Gastrocnemius medialis (tissue), 4 donors: ENCODE measurements around the gene RRH. TPM values are rescaled to one million over a fixed set of nuclear protein-coding genes. Genes with fewer than 3 reads are reported as not detected.
"Not testable (repeated sequence)": the region's sequence is repeated elsewhere in the genome, so short reads cannot be mapped to it uniquely, and the experiment has no call there.

ENCODE experiments used
- ATAC-seq, 2 donors: fragments of 150-250 bp; one replicate each; pipeline ENCODE4 v1.9.1; 2016
- DNase-seq, 2 donors: peaks; one replicate each; pipeline ENCODE4 v3.0.0-alpha.2; 2019
- H3K27ac ChIP-seq, 4 donors: fragments of 200-600 bp; sonication (generic); 1 replicate in 1 of 4; 2 replicates in 3 of 4; pipeline ENCODE4 v1.5.1; 2016 to 2018; ENCODE audit warnings: mild to moderate bottlenecking in 2 of 4, moderate library complexity in 1 of 4
- H3K27me3 ChIP-seq, 3 donors: fragments of 200-600 bp; sonication (generic) in 2 of 3; 1 replicate in 1 of 3; 2 replicates in 2 of 3; pipeline versions ENCODE4 v1.5.1 to v1.6.0; 2016 to 2019; ENCODE audit warnings: mild to moderate bottlenecking in 1 of 3, moderate library complexity in 1 of 3
- H3K36me3 ChIP-seq, 2 donors: fragments of 200-600 bp; sonication (generic) in 1 of 2; one replicate each; pipeline ENCODE4 v1.5.1; 2017 to 2018
- H3K4me1 ChIP-seq, 2 donors: fragments of 200-600 bp; sonication (generic) in 1 of 2; one replicate each; pipeline ENCODE4 v1.5.1; 2016 to 2017; ENCODE audit warnings: mild to moderate bottlenecking in 2 of 2
- H3K4me3 ChIP-seq, 4 donors: fragments of 200-600 bp; sonication (generic) in 3 of 4; 1 replicate in 1 of 4; 2 replicates in 3 of 4; pipeline ENCODE4 v1.5.1; 2016 to 2019; ENCODE audit warnings: mild to moderate bottlenecking in 2 of 4
- H3K9me3 ChIP-seq, 3 donors: fragments of 200-600 bp; sonication (generic) in 2 of 3; 1 replicate in 1 of 3; 2 replicates in 2 of 3; pipeline ENCODE4 v1.5.1; 2016 to 2019
- CTCF ChIP-seq, 5 experiments: fragments of 450-650 bp in 3 of 5; fragments of 200-600 bp in 2 of 5; sonication (generic) in 2 of 5; IDR thresholded peaks in 4 of 5; conservative IDR thresholded peaks in 1 of 5; 1 replicate in 4 of 5; 2 replicates in 1 of 5; pipeline ENCODE4 v1.5.1; 2016 to 2019; ENCODE audit warnings: antibody characterized with exemption in 5 of 5, mild to moderate bottlenecking in 3 of 5, moderate library complexity in 3 of 5
- POLR2A ChIP-seq, 2 donors: fragments of 450-650 bp; IDR thresholded peaks; one replicate each; pipeline ENCODE4 v1.6.1; 2017; ENCODE audit warnings: antibody characterized with exemption in 2 of 2, mild to moderate bottlenecking in 2 of 2, moderate library complexity in 2 of 2
- in situ Hi-C, 4 donors: fragments of 200-750 bp; cut with MboI; loops; one replicate each; pipeline versions ENCODE4 v1.15.0 to v1.8.0; 2017; ENCODE audit warnings: low sequenced_read_pairs in 4 of 4
- intact Hi-C: fragments of 100-400 bp; cut with DNase I; formaldehyde crosslinking; loops from one replicate; pipeline ENCODE4 v1.15.1; 2023; ENCODE audit warnings: low total_unique reads
- total RNA-seq, 4 donors: library from RNA; depleted of rRNA; stranded (reverse); fragments of >200 nt; gene quantifications; one replicate each; pipeline versions ENCODE4 v1.1.0 to v1.2.3, GENCODE V29; 2016

The RRH gene
- total RNA-seq, 4 donors from 2014 or later = not detected

- no peaks in the 10 kb centered on the region for H3K36me3 ChIP-seq
- intact Hi-C loops = no loop called here
- in situ Hi-C loops = no loop called here
- no peak for TF ChIP-seq CTCF (IDR thresholded peaks at IDR 0.05 in 4 of 5, conservative IDR thresholded peaks at IDR 0.05 in 1 of 5)
- TF ChIP-seq POLR2A (IDR thresholded peaks at IDR 0.05) = no peak
- H3K27me3 ChIP-seq = no peaks in the 10 kb centered on the region
- peaks cover 0 to 26% of the 10 kb centered on the region in 2 donors for H3K4me1 ChIP-seq
- DNase-seq = no peak
- no peaks in the 10 kb centered on the region for H3K9me3 ChIP-seq
- no peak overlapping the region for H3K27ac ChIP-seq
- no peak overlapping the region for H3K4me3 ChIP-seq
- no peak for ATAC-seq
Observed at GRCh38 chr4:109872950-109873656, 45.3 kb downstream of the RRH start.

DNA sequence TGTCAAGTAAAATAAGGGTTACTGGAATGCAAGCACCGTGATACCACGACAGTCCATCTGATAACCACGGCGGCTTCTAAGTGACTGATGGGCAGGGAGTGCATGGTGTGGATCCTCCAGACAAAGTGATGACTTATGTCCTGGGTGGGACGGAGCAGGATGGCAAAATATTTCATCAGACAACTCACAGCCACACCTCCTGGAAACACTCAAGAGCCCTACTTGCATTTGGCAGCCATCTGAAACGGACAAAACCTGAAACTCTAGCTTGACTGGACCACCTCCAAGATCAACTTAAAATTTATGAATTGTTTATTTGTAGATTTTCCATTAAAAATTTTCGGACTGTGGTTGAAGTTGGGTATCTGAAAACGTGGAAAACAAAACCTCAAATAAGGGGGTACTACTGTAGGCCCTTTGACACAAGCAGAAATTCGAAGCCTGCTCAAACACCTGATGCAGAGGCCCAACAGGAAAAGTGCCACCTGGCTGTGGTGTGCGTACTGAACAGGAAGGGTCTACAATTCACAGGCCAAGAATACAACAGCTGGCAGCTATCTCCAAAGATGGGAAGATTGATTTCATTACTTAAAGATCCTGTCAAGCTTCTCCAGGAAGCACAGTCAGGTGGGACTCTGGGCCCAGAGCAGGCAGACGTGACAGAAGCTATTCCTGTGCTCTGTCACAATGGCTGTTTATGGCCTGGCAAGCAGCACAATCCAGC, 46.2 kb downstream of the RRH start:
- Histone ChIP-seq H3K27me3 (no peaks in the 10 kb centered on the region), H3K9me3 (no peaks in the 10 kb centered on the region), H3K36me3 (no peaks in the 10 kb centered on the region), H3K4me3 (no peak overlapping the region), H3K4me1 (peaks cover 0 to 26% of the 10 kb centered on the region in 2 donors), H3K27ac (peak overlapping the region in 1 of 4 donors; percentile 70)
- in situ Hi-C loops (no loop called here), intact Hi-C loops (no loop called here)
- peak; percentile 33 to 35 for DNase-seq
- ATAC-seq = peak; percentile 73 to 76
- TF ChIP-seq POLR2A (IDR thresholded peaks at IDR 0.05) = no peak
- no peak for TF ChIP-seq CTCF (IDR thresholded peaks at IDR 0.05 in 4 of 5, conservative IDR thresholded peaks at IDR 0.05 in 1 of 5)

- ATAC-seq (no peak), DNase-seq (no peak)
- intact Hi-C loops = no loop called here
- H3K36me3 ChIP-seq = no peaks in the 10 kb centered on the region
- H3K9me3 ChIP-seq = no peaks in the 10 kb centered on the region
- no peaks in the 10 kb centered on the region for H3K27me3 ChIP-seq
- in situ Hi-C loops = no loop called here
- TF ChIP-seq POLR2A (IDR thresholded peaks at IDR 0.05) (no peak), CTCF (IDR thresholded peaks at IDR 0.05 in 4 of 5, conservative IDR thresholded peaks at IDR 0.05 in 1 of 5) (no peak)
- H3K4me1 ChIP-seq = peaks cover 0 to 26% of the 10 kb centered on the region in 2 donors
- no peak overlapping the region for H3K4me3 ChIP-seq
- H3K27ac ChIP-seq = no peak overlapping the region
Observed at GRCh38 chr4:109875106-109875505, 47.3 kb downstream of the RRH start.

DNA sequence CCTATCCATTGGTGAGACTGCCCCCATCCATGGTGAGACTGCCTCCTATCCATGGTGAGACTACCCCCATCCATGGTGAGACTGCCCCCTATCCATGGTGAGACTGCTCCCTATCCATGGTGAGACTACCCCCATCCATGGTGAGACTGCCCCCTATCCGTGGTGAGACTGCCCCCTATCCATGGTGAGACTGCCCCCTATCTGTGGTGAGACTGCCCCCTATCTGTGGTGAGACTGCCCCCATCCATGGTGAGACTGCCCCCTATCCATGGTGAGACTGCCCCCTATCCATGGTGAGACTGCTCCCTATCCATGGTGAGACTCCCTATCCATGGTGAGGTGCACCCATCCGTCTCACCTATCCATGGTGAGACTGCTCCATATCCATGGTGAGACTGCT, 47.8 kb downstream of the RRH start:
- H3K27me3 ChIP-seq, H3K4me3 ChIP-seq, DNase-seq, in situ Hi-C loops, H3K9me3 ChIP-seq, ATAC-seq, H3K27ac ChIP-seq, intact Hi-C loops, H3K36me3 ChIP-seq: not testable (repeated sequence)
- peaks cover 0 to 26% of the 10 kb centered on the region in 2 donors for H3K4me1 ChIP-seq

GRCh38 chr4:109876634-109877265, 49.0 kb downstream of the RRH start:
- intact Hi-C loops (no loop called here), in situ Hi-C loops (no loop called here)
- Histone ChIP-seq H3K36me3 (no peaks in the 10 kb centered on the region), H3K27ac (no peak overlapping the region), H3K4me3 (no peak overlapping the region), H3K9me3 (no peaks in the 10 kb centered on the region), H3K4me1 (peaks cover 0 to 26% of the 10 kb centered on the region in 2 donors), H3K27me3 (no peaks in the 10 kb centered on the region)
- no peak for TF ChIP-seq CTCF (IDR thresholded peaks at IDR 0.05 in 4 of 5, conservative IDR thresholded peaks at IDR 0.05 in 1 of 5)
- no peak for TF ChIP-seq POLR2A (IDR thresholded peaks at IDR 0.05)
- DNase-seq = no peak
- ATAC-seq = no peak
